Measurements from ENCODE around the gene TMEM18. TPM values are rescaled to one million over a fixed set of nuclear protein-coding genes. Genes with fewer than 3 reads are reported as not detected.

TMEM18 gene
- total and polyA plus RNA-seq, 8 donors: 16.9 to 64.6 (median 57.7) TPM

- ATAC-seq (no peak), DNase-seq (peak in 1 of 4 donors; percentile 61)
- intact Hi-C loops (cut with DNase I): no loop called here
- no peaks in the 10 kb centered on the region for H3K4me1 ChIP-seq
- H3K9me3 ChIP-seq: peaks cover 0 to 16% of the 10 kb centered on the region in 2 donors
- no peak for TF ChIP-seq CTCF (IDR thresholded peaks at IDR 0.05)
- peaks cover 0 to under 1% of the 10 kb centered on the region in 2 donors for H3K27me3 ChIP-seq
- peaks cover 0 to 72% of the 10 kb centered on the region in 2 donors for H3K36me3 ChIP-seq
- no peak overlapping the region for H3K4me3 ChIP-seq
- no peak overlapping the region for H3K27ac ChIP-seq
Measured at GRCh38 chr2:666441-666840, 10.8 kb downstream of the TMEM18 start.

- TF ChIP-seq CTCF (IDR thresholded peaks at IDR 0.05): no peak
Measured at GRCh38 chr2:665340-666073, 11.7 kb downstream of the TMEM18 start.

GRCh38 chr2:664063-664462 is 13.1 kb downstream of the TMEM18 start:
- peaks cover 0 to 16% of the 10 kb centered on the region in 2 donors for H3K9me3 ChIP-seq
- DNase-seq (no peak), ATAC-seq (no peak)
- TF ChIP-seq CTCF (IDR thresholded peaks at IDR 0.05): no peak
- H3K27ac ChIP-seq: no peak overlapping the region
- intact Hi-C loops (cut with DNase I): no loop called here
- peaks cover 4 to 21% of the 10 kb centered on the region in 2 donors for H3K27me3 ChIP-seq
- H3K4me1 ChIP-seq: no peaks in the 10 kb centered on the region
- H3K36me3 ChIP-seq: peaks cover 0 to 50% of the 10 kb centered on the region in 2 donors
- H3K4me3 ChIP-seq: no peak overlapping the region

More at GRCh38 chr2:665340-666073, 11.7 kb downstream of the TMEM18 start:
- H3K4me3 ChIP-seq: no peak overlapping the region
- ATAC-seq (no peak), DNase-seq (no peak)
- H3K4me1 ChIP-seq: no peaks in the 10 kb centered on the region
- peaks cover 0 to 64% of the 10 kb centered on the region in 2 donors for H3K36me3 ChIP-seq
- H3K9me3 ChIP-seq: peaks cover 0 to 16% of the 10 kb centered on the region in 2 donors
- intact Hi-C loops (cut with DNase I): no loop called here
- H3K27me3 ChIP-seq: peaks cover 2 to 10% of the 10 kb centered on the region in 2 donors
- no peak overlapping the region for H3K27ac ChIP-seq

GRCh38 chr2:663221-663620 is 14.0 kb downstream of the TMEM18 start:
- TF ChIP-seq CTCF (IDR thresholded peaks at IDR 0.05): no peak
- ATAC-seq (no peak), DNase-seq (peak in 1 of 4 donors; percentile 39)
- intact Hi-C loops (cut with DNase I): no loop called here
- Histone ChIP-seq H3K27me3 (peaks cover 4 to 29% of the 10 kb centered on the region in 2 donors), H3K4me1 (no peaks in the 10 kb centered on the region), H3K4me3 (no peak overlapping the region), H3K27ac (no peak overlapping the region), H3K9me3 (peaks cover 0 to 16% of the 10 kb centered on the region in 2 donors), H3K36me3 (peaks cover 0 to 42% of the 10 kb centered on the region in 2 donors)

- intact Hi-C loops (cut with DNase I): no loop called here
- no peak for TF ChIP-seq CTCF (IDR thresholded peaks at IDR 0.05)
- DNase-seq: peak in 1 of 4 donors; percentile 54
- ATAC-seq: no peak
- Histone ChIP-seq H3K9me3 (peaks cover 0 to 16% of the 10 kb centered on the region in 2 donors), H3K4me1 (no peaks in the 10 kb centered on the region), H3K4me3 (no peak overlapping the region), H3K36me3 (peaks cover 0 to 23% of the 10 kb centered on the region in 2 donors), H3K27me3 (peaks cover 4 to 32% of the 10 kb centered on the region in 2 donors), H3K27ac (no peak overlapping the region)
Measured at GRCh38 chr2:661360-661635, 15.9 kb downstream of the TMEM18 start.
